ENCODE results near the gene HSP90AB1. TPM values are rescaled to one million over a fixed set of nuclear protein-coding genes. Genes with fewer than 3 reads are reported as not detected.
A peak's percentile ranks its signal among the peaks of the same experiment; 100 is the strongest.

Gene HSP90AB1
- total and polyA plus RNA-seq, 8 donors = 168 to 549 (median 359) TPM

DNA sequence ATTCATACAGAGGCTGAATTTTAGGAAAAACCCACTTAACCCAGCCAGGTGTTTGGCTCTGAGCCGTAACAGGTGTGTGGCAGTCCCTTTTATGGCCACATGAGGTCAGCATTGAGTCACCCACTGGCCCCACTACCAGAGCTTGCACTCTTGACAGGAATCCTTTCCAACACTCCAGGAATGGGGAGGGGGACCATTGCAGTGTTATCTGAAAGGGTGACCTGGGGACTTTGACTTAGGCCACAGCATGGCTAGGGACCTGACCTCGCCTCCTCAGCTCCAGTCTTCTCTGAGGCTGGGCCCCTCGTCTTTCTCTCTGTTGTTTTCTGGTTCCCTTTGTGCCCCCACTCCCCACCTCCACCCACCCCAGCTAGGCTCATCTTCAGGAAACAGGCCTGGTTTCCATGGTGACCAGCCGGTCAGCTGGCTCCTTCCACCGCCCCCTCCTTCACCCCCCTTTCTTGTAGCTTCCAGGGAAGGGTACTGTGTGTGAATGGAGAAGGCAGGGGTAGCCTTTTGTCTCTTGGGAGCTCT is 21.3 kb downstream of the HSP90AB1 start:
- Histone ChIP-seq H3K36me3 (no peaks in the 10 kb centered on the region), H3K27me3 (peaks cover 4 to 54% (median 41%) of the 10 kb centered on the region in 3 donors), H3K4me3 (no peak overlapping the region), H3K9me3 (no peaks in the 10 kb centered on the region), H3K27ac (no peak overlapping the region), H3K4me1 (peaks cover 28 to 36% (median 33%) of the 10 kb centered on the region in 4 donors)
- intact Hi-C loops (cut with DNase I; ENCODE audit: low total_unique reads) = no loop called here
- 19 to 27% (median 21%) methylated on average over 5 of the region's 5 CpGs for WGBS, 5 donors
- peak; percentile 69 to 88 for DNase-seq
- TF ChIP-seq POLR2A (IDR thresholded peaks at IDR 0.05) (no peak), POLR2AphosphoS5 (IDR thresholded peaks at IDR 0.05) (no peak), EP300 (IDR thresholded peaks at IDR 0.05) (no peak), CTCF (IDR thresholded peaks at IDR 0.05) (peak in 5 of 7 experiments; percentile 71 to 89 (median 88))

- intact Hi-C loops (cut with DNase I; ENCODE audit: low total_unique reads) = no loop called here
- no peak overlapping the region for H3K4me3 ChIP-seq
- no peak overlapping the region for H3K27ac ChIP-seq
- no peaks in the 10 kb centered on the region for H3K36me3 ChIP-seq
- no peaks in the 10 kb centered on the region for H3K9me3 ChIP-seq
- TF ChIP-seq EP300 (IDR thresholded peaks at IDR 0.05) = no peak
- TF ChIP-seq POLR2A (IDR thresholded peaks at IDR 0.05) = no peak
- no peak for TF ChIP-seq CTCF (IDR thresholded peaks at IDR 0.05)
- no peak for DNase-seq
- H3K4me1 ChIP-seq = peaks cover 16 to 24% (median 21%) of the 10 kb centered on the region in 4 donors
- 40 to 83% (median 73%) methylated on average over 1 of the region's 1 CpG for WGBS, 5 donors
- H3K27me3 ChIP-seq = peaks cover 4 to 65% (median 50%) of the 10 kb centered on the region in 3 donors
Measured at GRCh38 chr6:44269178-44269920, 22.4 kb downstream of the HSP90AB1 start.

DNA sequence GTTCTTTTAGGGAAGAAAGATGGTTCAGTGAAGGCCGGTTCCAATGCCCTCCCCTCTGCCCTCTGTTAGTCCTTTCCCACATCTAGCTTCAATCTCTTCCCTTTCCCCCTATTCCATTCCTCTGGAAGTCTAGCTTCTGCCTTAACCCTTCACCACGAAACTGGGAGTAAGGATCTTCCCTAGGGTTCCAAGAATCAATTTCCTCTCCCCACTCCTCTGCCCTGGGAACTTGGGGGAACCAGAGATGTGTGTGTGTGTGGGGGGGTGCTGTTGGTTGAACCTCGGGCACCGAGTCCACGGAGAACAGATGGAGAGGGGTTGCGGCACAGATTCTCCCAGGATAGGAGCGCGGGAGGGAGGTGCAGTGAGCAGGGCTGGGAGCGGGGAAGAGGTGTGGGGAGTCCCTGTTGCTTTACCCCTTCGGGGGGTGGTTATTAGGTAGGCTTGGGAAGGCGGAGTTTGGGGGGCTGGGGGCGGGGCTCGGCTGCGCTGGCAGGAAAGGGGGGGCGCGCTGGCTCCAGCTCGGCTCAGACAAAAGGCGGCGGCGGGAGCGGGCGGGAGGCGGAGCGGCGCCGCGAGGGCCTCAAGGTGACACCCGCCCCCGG is 23.1 kb downstream of the HSP90AB1 start, which contains the start of gene TMEM151B:
Gene TMEM151B, plus strand, starts transcription at position 530 of the 605 bp plus-strand sequence. CDS start 293 bp downstream, outside the sequence.
- Histone ChIP-seq H3K4me1 (peaks cover 10 to 18% (median 15%) of the 10 kb centered on the region in 4 donors), H3K36me3 (no peaks in the 10 kb centered on the region), H3K27me3 (peaks cover 4 to 72% (median 55%) of the 10 kb centered on the region in 3 donors), H3K27ac (no peak within 1 kb of the TSS), H3K9me3 (no peaks in the 10 kb centered on the region), H3K4me3 (peak within 1 kb of the TSS; percentile 46 to 58 (median 51))
- TF ChIP-seq CTCF (IDR thresholded peaks at IDR 0.05) = no peak
- TF ChIP-seq EP300 (IDR thresholded peaks at IDR 0.05) = no peak
- 12 to 37% (median 21%) methylated on average over 11 to 29 of the region's 29 CpGs for WGBS, 5 donors
- intact Hi-C loops (cut with DNase I; ENCODE audit: low total_unique reads) = no loop called here
- DNase-seq = peak in 1 of 2 donors; percentile 55

DNA sequence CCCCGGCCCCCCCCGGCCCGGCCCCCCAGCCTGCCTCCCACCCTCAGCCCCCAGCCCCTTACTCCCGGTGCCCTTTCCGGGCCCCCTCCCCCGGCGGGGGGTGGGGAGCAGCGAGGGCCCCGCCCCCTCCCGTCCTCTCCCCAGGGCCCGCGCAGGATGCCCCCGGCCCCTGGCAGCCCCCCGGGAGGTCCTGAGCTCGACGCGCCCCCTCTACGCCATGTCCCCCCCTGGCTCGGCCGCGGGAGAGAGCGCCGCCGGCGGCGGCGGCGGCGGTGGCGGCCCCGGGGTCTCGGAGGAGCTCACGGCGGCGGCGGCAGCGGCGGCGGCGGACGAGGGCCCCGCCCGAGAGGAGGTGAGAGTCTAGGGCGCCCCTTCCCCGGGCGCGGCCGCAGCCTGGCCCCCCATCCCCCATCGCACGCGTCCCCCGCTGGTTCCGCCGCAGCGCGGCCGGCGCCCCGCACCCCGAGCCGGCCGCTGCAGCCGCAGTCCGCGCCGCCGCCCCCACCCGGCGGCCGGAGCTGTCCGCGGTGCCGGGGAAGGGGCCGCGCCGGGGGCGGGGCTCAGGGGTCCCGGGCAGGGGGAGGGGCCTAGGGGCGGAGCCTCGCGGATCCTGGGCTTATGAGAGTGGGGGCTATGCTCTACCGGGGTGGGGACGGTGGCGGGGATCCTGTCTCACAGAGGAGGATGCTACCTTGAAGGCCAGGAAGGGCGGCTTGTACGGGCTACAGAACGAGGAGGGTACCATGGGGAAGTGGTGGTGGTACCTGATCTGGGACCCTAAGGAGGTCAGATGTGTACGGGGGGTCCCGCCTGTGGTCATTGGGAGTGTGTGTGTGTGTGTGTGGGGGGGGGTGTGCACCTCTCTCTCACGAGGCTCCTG is 23.9 kb downstream of the HSP90AB1 start:
- DNase-seq = peak in 1 of 2 donors; percentile 69
- peaks cover 14 to 22% (median 16%) of the 10 kb centered on the region in 4 donors for H3K4me1 ChIP-seq
- 1 to 11% (median 3%) methylated on average over 3 to 85 of the region's 90 CpGs for WGBS, 5 donors
- H3K36me3 ChIP-seq = no peaks in the 10 kb centered on the region
- no peaks in the 10 kb centered on the region for H3K9me3 ChIP-seq
- H3K27me3 ChIP-seq = peaks cover 4 to 80% (median 63%) of the 10 kb centered on the region in 3 donors
- intact Hi-C loops (cut with DNase I; ENCODE audit: low total_unique reads) = no loop called here
- no peak overlapping the region for H3K27ac ChIP-seq
- H3K4me3 ChIP-seq = peak overlapping the region; percentile 46 to 58 (median 51)
- TF ChIP-seq CTCF (IDR thresholded peaks at IDR 0.05) = no peak
- no peak for TF ChIP-seq EP300 (IDR thresholded peaks at IDR 0.05)
- no peak for TF ChIP-seq POLR2A (IDR thresholded peaks at IDR 0.05)
- TF ChIP-seq POLR2AphosphoS5 (IDR thresholded peaks at IDR 0.05) = no peak

Measured in stomach (tissue), 9 donors.